OCI-M1 (cell line): ENCODE measurements around the gene HYKK.
"Not testable (repeated sequence)": the region's sequence is repeated elsewhere in the genome, so short reads cannot be mapped to it uniquely, and the experiment has no call there.

Experiments
- DNase-seq: peaks from one replicate; lab custom pipeline; 2025; lab: John Stamatoyannopoulos, UW

HYKK gene, protein sequence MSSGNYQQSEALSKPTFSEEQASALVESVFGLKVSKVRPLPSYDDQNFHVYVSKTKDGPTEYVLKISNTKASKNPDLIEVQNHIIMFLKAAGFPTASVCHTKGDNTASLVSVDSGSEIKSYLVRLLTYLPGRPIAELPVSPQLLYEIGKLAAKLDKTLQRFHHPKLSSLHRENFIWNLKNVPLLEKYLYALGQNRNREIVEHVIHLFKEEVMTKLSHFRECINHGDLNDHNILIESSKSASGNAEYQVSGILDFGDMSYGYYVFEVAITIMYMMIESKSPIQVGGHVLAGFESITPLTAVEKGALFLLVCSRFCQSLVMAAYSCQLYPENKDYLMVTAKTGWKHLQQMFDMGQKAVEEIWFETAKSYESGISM

DNA sequence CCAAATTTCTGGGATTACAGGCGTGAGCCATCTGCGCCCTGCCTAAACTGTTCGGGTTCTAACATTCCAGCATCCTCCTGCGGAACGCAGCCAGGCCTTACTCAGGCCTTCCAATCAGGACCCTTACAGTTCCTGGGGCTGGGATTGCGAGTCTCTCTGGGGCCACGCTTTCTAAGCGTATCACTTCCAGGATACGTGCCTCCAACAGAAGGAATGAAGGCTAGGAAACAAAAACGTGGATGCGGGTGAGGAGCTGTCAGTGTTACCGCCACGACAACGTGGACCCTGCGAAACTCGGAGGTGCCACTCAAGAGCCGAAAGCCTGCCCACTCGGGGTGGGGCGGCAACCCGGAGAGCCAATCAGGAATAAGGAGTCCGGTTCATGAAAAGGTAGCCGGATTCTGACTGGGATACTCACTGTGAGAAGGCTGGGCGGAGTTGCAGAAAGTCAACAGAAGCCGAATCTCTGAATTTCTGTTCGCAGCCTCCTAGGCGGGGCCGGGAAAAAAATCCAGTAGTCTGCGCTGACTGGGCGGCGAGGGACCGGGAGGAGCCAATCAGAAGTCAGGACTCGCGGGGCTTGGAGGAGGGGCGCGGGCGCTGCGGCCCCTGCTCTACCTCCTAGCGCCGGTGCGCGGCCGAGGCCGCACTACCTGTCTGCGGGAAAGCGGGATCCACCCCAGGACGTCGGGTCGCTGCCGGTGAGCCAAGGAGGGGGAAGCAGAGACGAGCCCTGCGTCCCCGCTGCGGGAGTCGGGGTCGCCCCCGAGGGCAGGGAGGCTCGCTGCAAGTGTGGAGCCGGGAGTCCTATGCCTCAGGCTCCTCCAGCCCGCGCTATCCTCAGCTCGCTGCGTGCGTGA is at the start of gene HYKK:
HYKK (plus strand) TSS at position 607 of the 860 bp plus-strand sequence. CDS start 5,512 bp downstream, outside the sequence.
- peak; percentile 96 for DNase-seq

DNA sequence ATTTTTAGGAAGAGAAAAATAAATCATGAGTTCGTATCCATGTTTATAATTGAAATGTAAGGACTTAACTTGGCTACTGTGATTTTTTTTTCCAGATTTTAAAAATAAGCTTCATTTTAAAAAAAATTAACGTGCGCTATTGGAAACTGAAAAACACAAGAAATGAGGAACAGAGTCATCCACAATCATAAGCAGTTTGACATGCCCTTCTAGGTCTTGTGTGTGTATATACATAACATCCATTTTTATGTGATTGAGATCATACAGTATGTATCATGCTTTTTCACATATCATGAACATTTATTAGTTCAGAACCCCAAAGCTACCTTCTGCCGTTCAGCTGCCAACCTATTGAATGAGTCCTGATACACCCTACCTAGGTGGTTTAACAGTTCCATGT is 46.6 kb upstream of the HYKK start:
- no peak for DNase-seq

DNA sequence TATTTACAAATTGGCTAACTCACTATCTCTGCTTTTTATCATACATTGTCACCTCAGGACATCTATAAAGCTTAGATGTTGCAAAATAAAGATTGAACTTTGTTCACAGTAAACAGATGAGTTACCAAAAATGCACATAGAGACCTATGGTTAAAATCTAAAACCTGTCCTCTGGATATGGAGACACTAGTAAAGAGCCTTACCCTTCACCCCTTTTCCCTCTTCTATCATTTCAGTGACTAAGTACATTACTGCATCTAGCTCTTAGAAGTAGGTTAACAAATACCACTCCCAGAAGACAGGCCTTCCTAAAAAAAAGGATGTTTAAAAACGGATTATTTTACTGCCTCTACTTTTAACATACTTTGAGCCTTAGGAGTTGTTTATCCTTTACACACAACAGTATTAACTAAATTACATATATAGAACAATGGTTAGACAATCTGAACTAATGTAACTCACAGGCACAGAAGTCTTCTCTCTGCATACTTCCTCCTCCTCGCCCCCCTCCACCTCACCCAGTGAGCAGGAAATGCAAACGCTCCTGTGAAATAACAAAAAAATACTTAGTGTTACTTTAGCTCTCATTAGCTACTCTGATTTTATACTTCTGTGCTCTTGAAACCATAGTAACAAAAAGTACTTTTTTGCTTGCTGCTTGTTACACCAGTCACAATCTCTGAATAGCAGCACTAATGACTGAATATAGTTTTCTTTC is 46.0 kb upstream of the HYKK start:
- no peak for DNase-seq

DNA sequence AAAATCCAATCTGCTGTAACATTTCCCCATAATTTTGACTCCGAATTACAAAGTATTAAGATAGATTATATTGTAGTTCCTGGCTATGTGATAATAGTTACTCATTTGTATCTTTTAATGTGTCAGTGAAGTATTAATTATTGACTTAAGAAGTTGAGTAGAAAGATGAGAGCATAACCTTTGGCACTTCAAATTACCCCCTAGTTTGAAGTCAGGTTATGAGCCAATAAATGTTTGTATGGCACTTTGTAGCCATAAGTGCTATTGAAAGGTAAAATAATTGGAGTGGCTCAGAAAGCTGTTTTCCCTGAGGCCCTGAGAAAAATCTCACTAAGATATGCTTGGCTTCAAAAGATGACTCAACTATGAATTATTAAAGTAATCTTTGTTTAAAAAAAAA is 38.3 kb upstream of the HYKK start:
- DNase-seq = no peak

DNA sequence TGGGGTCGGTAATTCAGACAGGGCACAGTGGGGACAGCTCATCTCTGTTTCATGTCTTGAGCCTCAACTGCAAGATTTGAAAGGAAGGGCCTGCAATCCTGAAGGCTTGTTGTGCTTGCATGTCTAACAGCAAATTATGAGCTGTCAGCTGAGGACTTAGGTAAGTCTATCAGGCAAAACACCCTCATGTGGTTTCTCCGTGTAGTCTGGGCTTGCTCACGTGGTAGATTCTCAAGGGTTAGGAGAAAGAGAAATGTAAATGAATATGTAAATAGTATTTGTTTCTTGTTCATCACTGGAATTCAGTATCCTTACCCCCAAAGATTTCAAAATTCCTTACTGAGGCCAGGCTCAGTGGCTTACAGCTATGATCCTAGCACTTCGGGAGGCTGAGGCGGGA is 30.1 kb upstream of the HYKK start:
- DNase-seq = no peak

DNA sequence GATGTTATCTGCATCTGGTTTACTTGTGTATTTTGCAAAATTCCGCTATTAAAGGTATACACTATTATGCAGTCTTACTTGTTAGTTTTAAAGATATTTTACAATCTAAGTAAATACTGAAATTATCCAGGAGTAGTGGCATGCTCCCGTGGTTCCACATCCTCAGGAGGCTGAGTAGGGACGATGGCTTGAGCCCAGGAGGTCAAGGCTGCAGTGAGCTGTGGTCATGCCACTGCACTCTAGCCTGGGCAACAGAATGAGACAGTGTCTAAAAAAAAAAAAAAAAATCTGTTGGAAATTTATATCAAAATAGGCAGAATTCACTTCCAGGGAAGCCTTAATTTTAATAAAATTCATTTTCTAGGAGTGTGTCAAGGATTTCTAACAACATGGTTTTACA is 27.7 kb upstream of the HYKK start:
- DNase-seq = no peak

DNA sequence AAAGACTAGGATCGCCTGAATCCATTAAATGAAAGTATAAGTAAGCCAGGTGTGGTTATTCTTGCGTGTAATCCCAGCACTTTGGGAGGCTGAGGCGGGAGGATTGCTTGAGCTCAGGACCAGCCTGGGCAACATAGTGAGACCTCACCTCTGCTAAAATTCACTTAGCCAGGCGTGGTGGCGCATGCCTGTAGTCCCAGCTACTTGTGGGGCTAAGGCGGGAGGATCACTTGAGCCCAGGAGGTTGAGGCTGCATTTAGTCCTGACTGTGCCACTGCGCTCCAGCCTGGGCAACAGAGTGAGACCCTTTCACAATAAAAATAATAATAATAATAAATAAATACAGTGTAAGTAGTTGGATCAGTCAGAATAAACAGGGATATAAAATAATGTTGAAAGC is 25.5 kb upstream of the HYKK start:
- DNase-seq = no peak

DNA sequence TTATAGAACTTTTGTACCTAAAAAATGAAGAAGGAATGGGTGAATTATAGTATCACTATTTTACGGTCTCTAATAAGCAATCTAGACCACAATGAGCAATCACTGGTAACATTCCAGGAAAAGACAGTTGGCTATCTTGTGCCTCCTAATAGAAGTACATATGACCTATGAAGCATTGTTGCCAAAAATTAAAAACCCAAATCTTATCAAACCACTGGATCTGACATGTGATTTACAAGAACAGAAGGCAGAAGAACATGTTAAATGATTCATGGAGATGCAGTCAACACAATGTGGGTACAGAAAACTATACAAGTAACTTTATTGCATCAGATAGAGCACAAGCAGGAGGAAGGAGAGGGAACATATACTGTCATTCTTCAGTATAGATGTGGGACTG is 14.5 kb upstream of the HYKK start:
- DNase-seq = peak; percentile 81

DNA sequence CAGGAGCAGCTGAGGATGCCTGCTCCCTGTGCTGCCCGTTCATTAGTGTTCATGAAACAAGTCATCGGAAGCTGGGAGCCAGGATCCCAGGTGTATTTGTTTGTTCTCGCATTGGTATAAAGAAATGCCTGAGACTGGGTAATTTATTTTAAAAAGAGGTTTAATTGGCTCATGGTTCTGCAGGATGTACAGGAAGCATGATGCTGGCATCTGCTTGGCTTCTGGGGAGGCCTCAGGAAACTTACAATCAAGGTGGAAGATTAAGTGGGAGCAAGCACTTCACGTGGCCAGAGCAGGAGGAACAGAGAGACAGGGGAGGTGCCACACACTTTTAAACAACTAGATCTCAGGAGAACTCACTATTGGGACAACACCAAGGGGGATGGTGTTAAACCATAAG is 5.5 kb upstream of the HYKK start:
- DNase-seq = no peak

DNA sequence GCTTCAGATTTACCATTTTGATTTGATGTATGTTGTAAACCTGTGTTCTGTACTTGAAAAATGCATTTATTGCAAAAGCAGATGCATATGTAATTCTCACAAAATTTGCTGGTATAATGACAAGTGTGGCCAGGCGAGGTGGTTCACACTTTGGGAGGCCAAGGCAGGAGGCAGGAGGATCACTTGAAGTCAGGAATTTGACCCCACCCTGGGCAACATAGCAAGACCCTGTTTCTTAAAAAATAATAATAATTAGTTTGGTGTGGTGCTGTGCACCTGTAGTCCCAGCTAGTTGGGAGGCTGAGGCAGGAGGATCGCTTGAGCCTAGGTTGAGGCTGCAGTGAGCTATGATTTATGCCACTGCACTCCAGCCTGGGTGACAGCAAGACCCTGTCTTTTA is 4.7 kb upstream of the HYKK start:
- DNase-seq = no peak

DNA sequence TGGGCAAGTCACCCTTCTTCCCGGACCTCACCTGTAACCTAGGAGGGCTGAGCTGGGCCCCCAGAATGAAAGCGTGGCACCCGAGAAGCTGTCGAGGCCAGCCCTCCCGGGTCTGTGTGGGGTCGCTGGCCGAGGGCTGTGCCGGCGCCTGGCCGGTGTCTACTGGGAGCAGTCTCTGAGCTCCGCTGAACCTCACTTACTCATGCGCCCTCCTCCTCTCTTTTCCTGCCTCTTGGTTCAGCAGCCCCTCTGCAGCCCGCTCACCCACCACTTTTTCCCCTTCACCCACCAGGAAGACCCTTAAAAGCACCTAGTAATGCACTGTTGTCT is 419 bp downstream of the HYKK start:
- DNase-seq = no peak

DNA sequence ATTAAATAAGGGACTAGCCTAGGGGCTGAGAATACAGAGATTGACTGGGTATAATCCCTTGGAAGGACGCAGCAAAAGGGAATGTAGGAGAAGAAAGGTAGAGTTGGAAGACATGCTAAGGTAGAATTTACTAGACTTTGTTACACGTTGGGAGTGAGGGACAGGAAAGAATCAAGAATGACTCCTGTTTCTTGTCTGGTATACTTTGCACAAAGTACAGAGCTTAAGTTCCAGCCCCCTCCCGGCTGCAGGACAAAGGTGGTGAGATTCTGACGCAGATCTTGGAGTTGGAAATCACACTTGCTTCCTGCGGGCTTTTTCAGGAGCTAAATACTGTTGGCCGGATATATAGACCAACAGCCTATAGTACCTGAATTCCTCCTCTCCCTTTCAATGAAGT is 895 bp downstream of the HYKK start:
- DNase-seq = no peak

DNA sequence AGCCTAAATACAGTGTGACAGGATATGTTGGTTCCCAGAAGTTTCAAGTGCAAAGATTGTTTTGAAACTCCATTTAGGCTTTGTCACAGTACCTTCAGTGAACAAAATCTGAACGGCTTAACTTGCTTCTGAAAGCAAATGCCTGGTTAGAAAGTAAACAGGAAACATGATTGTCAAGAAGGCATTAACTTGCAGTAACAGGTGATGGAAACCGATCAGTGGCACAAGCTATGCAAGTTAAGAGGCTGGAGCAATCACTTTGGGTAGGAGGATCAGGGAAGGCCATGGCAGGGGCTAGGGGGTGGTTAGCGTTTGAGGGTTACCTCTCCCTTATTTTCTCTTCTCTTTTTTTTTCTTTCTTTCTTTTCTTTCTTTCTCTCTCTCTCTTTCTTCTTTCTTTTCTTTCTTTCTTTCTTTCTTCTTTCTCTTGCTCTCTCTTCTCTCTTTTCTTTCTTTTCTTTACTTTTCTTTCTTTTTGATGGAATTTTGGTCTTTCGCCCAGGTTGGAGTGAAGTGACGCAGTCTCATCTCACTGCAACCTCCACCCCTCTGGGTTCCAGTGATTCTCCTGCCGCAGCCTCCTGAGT is 2.4 kb downstream of the HYKK start:
- DNase-seq = no peak

DNA sequence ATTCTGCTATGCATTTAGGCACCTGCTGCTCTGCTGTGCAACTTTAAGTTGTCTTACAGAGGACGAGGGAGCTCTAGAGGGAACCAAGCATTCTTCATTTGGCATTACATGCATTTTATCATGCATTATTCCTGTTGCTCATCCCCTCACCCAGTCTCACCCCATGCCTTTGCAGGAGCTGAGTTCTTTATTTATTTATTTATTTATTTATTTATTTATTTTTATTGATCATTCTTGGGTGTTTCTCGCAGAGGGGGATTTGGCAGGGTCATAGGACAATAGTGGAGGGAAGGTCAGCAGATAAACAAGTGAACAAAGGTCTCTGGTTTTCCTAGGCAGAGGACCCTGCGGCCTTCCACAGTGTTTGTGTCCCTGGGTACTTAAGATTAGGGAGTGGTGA is 12.7 kb downstream of the HYKK start:
- DNase-seq = not testable (repeated sequence)

DNA sequence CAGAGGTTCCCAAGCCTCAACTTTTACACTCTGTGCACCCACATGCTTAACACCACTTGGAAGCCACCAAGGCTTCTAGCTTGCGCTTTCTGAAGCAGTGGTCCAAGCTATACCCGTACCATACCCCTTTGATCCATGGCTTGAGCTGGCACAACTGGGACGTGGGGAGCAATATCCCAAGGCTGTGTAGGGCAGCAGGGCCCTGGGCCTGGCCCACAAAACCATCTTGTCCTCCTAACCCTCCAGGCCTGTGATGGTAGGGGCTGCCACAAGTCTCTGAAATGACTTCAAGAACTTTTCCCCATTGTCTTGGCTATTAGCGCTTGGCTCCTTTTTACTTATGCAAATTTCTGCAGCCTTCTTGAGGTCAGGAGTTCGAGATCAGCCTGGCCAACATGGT is 16.9 kb downstream of the HYKK start:
- no peak for DNase-seq

DNA sequence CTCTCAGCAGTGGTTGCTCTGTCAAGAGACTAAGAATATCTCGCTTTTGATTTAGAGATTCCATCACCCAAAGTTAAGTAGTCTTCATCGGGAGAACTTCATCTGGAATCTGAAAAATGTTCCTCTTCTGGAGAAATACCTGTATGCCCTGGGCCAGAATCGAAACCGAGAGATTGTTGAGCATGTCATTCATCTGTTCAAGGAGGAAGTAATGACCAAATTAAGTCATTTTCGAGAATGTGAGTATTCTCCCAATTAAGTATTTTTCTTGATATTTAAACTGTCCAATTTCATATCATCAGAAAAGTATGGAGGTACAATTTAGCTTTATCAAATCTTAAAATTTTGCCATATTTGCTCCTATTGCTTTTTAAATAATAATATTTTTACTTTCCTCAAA is 19.9 kb downstream of the HYKK start:
- DNase-seq = no peak

DNA sequence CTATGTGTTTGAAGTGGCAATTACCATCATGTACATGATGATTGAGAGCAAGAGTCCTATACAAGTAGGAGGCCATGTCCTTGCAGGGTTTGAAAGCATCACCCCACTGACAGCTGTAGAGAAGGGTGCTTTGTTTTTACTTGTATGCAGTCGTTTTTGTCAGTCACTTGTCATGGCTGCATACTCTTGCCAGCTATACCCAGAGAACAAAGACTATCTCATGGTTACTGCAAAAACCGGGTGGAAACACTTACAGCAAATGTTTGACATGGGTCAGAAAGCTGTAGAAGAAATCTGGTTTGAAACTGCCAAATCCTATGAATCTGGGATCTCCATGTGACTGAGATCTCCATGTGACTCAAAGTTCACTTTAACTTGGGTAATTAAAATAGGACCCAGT is 26.0 kb downstream of the HYKK start:
- no peak for DNase-seq

DNA sequence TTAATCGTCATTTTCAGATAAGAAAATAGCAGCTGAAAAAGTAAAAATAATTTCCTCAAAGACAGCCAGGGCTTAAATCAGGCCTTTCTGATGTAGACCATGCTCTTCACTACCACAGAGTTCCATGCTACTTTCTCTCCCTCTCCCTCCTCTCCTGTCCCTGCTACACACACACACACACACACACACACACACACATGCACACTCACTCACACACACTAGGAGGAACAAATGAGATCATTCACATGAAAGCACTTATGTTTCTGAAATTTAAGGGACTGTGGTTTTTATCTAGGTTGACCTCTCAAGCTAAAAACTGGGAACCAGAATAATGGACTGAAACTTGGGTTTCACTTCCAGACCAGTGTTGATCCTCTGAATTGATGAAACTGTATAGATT is 28.8 kb downstream of the HYKK start:
- DNase-seq = peak; percentile 70

DNA sequence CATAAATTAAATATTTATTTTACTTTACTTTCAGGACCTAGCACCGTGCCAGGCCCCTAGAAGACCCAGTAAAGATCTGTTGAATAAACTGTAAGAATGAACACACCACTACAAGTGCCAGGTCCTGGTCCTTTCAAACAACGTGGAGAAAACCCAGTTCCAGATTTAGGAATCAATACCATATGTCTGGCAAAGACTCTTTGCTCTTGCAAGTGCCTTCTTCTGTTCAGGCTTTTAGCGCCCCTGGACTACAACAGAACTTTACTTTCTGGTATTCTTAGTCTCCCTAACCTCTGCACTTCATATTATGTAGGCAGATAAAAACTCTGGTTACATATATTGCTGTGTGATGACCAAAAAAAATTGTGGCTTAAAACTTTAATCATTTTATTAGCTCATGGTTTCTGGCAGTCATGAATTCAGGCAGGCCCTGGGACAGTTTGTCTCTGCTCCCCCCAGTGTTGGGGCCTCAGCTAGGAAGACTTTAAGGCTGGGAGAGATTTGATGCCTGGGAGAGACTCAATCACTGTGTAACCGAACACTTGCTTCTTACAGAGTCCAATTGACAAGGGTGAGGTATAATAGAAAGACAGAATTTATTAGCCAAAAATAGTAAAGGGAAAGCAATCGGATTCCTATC is 30.0 kb downstream of the HYKK start:
- no peak for DNase-seq

DNA sequence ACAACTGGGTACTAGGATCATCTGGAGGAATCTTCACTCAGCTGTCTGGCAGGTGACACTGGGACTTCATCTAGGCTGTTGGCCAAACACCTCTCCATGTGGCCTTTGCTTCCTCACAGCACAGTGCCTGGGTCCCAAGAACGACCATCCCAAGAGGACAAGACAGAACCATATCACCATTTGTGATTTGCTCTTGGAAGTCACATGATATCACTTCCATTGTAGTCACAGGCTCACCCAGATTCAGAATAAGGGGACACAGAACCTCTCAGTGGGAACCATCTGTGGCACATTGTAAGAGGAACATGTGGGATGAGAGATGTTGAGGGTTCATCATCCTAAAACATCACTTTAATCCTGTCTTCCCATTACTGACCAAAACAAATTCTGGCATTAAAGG is 31.0 kb downstream of the HYKK start:
- no peak for DNase-seq

DNA sequence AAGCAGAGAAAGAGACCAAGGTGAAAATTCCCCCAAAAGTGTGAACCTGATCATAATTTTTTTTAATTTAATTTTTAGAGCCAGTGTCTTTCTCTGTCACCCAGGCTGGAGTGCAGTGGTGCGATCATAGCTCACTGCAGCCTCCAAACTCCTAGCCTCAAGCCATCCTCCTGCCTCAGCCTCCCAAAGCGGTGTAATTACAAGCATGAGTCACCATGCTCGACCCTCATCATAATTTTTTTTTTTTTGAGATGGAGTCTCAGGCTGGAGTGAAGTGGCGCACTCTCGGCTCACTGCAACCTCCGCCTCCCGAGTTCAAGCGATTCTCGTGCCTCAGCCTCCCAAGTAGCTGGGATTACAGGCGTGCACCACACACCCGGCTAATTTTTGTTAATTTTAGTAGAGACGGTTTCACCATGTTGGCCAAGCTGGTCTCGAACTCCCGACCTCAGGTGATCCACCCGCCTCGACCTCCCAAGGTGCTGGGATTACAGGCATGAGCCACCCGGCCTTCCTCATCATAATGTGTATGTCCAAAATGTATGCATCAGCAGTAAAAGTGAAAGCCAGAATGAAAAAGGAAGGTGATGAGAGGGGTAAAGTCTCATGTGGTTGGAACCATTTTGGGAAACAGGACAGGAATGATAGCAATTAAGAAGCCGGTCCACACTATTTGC is 32.2 kb downstream of the HYKK start:
- not testable (repeated sequence) for DNase-seq
